Mesangial cell (primary cell): Measurements from ENCODE around the gene HSP90AB1. TPM values are rescaled to one million over a fixed set of nuclear protein-coding genes. Genes with fewer than 3 reads are reported as not detected.

Experiments
- total RNA-seq: library from RNA; depleted of rRNA; stranded (reverse); fragments of >200 nt; gene quantifications from 2 replicates; pipeline ENCODE4 v1.2.3, GENCODE V29; 2015

HSP90AB1 gene
- total RNA-seq: 524 and 1,003 TPM in 2 replicates

GRCh38 chr6:44246663-44247337 is at the start of gene HSP90AB1:
TSS of gene HSP90AB1 (plus strand) at chr6:44247101. CDS start at chr6:44248630, 1,529 bp downstream.

DNA sequence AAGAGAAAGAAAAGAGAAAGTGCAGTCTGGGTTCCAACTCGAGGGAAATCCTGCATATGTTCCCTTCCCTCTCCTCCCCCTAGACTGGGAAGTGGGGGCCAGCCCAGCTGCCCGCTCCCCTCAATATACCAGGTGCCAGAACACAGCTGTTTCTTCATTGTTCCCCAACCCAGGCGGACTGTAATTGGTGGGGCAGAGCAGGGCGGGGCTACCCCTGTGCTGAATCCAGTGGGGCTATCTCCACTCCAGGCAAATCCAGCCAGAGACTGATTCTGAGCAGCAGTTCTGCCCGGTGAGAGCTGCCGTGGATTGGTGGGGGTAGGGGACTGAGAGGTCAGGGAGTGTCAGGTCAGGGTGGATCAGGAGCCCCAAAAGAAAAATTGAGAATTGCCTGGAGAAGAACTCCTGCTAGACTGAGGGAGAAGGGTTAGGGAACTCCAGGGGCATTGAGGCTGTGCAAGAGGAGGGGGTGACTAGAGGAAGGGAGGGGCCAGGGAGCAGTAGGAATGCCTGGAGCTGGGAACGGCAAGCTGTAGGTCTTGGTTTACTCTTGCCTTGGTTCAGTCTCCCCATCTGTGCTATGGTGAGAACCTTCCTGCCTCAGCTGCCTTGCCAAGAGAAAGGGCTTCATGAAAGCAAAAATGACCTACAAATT is 30.1 kb upstream of the HSP90AB1 start, which contains the start of gene MYMX:
MYMX (plus strand) TSS at position 250 of the 655 bp plus-strand sequence. CDS start 546 bp downstream, outside the sequence.

GRCh38 chr6:44223319-44224028 is 23.4 kb upstream of the HSP90AB1 start, which contains the start of gene SLC29A1:
TSS of gene SLC29A1 (plus strand) at chr6:44223595. CDS start at chr6:44227314, 3,719 bp downstream.

DNA sequence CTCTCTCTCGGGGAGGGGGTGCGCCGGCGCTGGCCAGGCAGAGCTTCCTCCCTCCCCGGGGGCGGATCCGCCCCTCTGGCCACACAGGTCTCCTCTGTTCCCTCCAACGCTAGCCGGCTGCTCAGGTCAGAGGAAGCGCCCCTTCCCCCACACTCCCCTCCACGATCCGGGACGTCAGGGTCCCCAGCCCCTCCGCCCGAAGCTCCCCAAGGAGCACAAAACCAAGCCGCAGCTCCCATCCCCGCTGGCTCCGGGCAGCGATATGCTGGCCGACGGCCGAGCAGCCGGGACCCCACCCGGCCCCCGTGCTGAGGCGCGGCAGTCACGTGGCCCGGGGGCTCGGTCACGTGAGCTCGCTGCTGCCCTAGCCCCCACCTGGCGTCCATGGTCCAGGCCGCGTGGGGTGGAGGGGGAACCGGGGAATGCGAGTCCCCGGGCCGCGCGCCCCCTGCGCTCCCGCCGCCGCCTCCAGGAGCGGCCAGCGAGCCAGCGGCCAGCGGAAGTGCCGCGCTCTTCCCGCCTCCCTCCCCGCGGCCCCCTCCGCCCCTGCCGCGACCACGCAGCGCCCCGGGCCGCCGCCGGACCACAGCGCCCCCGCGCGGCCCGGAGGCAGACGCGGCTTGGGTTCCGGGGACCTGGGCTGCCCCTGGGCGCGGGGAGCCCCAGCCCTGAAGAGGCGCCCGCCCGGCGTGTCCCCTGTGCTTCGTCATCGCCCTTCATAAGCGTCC is 10.3 kb downstream of the HSP90AB1 start, which contains the start of gene SLC35B2:
SLC35B2 (minus strand) TSS at position 504 of the 728 bp plus-strand sequence; CDS start at position 386, 118 bp downstream.

GRCh38 chr6:44265007-44265721 is 18.3 kb downstream of the HSP90AB1 start, which contains the start of gene NFKBIE:
TSS of gene NFKBIE (minus strand) at chr6:44265551. CDS start at chr6:44265346, 205 bp downstream.

GRCh38 chr6:44269921-44270525 is 23.1 kb downstream of the HSP90AB1 start, which contains the start of gene TMEM151B:
TSS of gene TMEM151B (plus strand) at chr6:44270450. CDS start at chr6:44270743, 293 bp downstream.

Other genes starting within 250 kb of the HSP90AB1 start
- gene MRPL14, start 119.6 kb upstream of the HSP90AB1 start, total RNA-seq: 75.9 and 98.7 TPM in 2 replicates
- gene TMEM63B, start 119.5 kb upstream of the HSP90AB1 start, total RNA-seq: 35.7 and 54.4 TPM in 2 replicates
- 0.25 TPM in 1 of 2 replicates, not detected in the other for gene CAPN11, start 88.3 kb upstream of the HSP90AB1 start, total RNA-seq
- 0.25 TPM in 1 of 2 replicates, not detected in the other for gene MYMX, start 30.2 kb upstream of the HSP90AB1 start, total RNA-seq
- gene SLC29A1, start 23.5 kb upstream of the HSP90AB1 start, total RNA-seq: 121 and 145 TPM in 2 replicates
- gene SLC35B2, start 10.4 kb downstream of the HSP90AB1 start, total RNA-seq: 81.0 and 93.4 TPM in 2 replicates
- 24.3 and 25.4 TPM in 2 replicates for gene NFKBIE, start 18.4 kb downstream of the HSP90AB1 start, total RNA-seq
- not detected in 2 replicates for gene TMEM151B, start 23.3 kb downstream of the HSP90AB1 start, total RNA-seq
- 11.3 and 14.8 TPM in 2 replicates for gene AARS2, start 66.2 kb downstream of the HSP90AB1 start, total RNA-seq
- gene SPATS1, start 95.5 kb downstream of the HSP90AB1 start, total RNA-seq: not detected in 2 replicates
- 7.4 and 11.9 TPM in 2 replicates for gene CDC5L, start 140.6 kb downstream of the HSP90AB1 start, total RNA-seq